C4-2B (cell line): ENCODE measurements around the gene BEAN1.

Experiments used
- ZFX ChIP-seq: fragments of 450-650 bp; IDR thresholded peaks from 2 replicates; pipeline ENCODE4 v1.6.1; 2017
- TF ChIP-seq, protein P1 (sequence below): fragments of 450-650 bp; conservative IDR thresholded peaks from 2 replicates; pipeline ENCODE4 v1.5.1; 2017; ENCODE audit warnings: mild to moderate bottlenecking

DNA sequence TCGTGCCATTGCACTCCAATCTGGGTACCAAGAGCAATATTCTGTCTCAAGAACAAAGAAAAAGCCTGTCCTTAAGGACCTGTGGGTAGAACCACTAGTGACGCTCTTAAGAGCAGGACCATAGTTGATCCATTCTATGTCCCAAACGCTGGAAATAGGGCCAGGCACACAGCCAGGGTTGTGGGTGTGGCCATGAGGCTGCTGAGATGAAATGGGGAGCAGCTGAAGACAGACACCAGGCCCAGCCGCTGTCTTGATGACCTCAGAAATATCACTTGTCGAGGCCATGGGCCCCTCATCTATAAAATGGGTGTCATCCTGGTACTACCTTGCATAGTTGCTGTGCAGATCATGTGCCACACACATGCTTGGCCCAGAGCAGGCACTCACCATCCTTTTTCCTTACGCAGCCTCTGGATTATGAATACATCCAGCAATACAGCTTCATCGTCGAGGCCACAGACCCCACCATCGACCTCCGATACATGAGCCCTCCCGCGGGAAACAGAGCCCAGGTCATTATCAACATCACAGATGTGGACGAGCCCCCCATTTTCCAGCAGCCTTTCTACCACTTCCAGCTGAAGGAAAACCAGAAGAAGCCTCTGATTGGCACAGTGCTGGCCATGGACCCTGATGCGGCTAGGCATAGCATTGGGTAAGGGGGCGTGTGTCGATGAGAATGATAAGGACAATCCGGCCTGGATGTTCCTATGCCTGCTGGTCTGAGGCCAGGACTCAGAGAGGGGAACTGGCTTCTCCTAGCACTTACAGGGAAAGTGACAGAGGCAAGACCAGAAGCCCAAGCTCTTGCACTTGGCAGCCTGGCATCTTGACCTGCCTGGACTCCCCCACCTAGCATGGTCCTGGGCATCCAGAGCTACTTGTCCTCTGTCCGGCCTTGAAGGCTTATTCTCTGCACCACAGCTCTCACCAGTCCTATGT lies 35.1 kb upstream of the BEAN1 start:
- TF ChIP-seq, protein P1, sequence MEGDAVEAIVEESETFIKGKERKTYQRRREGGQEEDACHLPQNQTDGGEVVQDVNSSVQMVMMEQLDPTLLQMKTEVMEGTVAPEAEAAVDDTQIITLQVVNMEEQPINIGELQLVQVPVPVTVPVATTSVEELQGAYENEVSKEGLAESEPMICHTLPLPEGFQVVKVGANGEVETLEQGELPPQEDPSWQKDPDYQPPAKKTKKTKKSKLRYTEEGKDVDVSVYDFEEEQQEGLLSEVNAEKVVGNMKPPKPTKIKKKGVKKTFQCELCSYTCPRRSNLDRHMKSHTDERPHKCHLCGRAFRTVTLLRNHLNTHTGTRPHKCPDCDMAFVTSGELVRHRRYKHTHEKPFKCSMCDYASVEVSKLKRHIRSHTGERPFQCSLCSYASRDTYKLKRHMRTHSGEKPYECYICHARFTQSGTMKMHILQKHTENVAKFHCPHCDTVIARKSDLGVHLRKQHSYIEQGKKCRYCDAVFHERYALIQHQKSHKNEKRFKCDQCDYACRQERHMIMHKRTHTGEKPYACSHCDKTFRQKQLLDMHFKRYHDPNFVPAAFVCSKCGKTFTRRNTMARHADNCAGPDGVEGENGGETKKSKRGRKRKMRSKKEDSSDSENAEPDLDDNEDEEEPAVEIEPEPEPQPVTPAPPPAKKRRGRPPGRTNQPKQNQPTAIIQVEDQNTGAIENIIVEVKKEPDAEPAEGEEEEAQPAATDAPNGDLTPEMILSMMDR = no peak
- TF ChIP-seq ZFX = no peak
